HG03460 (cell line): ENCODE measurements around the gene ADGRG4.

Experiments used
- ATAC-seq: cut with Tn5 transposase; IDR thresholded peaks from one replicate; pipeline ENCODE4 v1.9.1; 2021; ENCODE audit not compliant: unreplicated experiment

ADGRG4 gene

GRCh38 chrX:136457303-136457917 lies 156.6 kb downstream of the ADGRG4 start:
- no peak for ATAC-seq

- no peak for ATAC-seq
These were observed 163.8 kb downstream of the ADGRG4 start for GRCh38 chrX:136464589-136464988.
